Activated naive CD8-positive, alpha-beta T cell treated with anti-CD3 and anti-CD28 coated beads, Interleukin-2, amount 10 ng/mL, durations not matched to agents 7 days and 5 days (primary cell): Measurements from ENCODE around the gene HSBP1L1. TPM values are rescaled to one million over a fixed set of nuclear protein-coding genes. Genes with fewer than 3 reads are reported as not detected.

Source experiments
- ATAC-seq: fragments of 150-1000 bp; cut with Tn5 transposase; one replicate; pipeline ENCODE4 v1.10.0; 2021; ENCODE audit warnings: low read depth, moderate library complexity
- POLR2A ChIA-PET: fragments of 350-600 bp; sonication (Branson Sonifier 250); formaldehyde crosslinking; loops from one replicate; lab custom pipeline; 2021; ENCODE audit warnings: antibody characterized with exemption; lab: Charles Lee
- DNase-seq: peaks from one replicate; pipeline ENCODE4 v3.0.0; 2021
- H3K27ac Mint-ChIP-seq: one replicate; pipeline ENCODE4 v1.8.0; 2022; ENCODE audit warnings: mild to moderate bottlenecking, mixed read lengths
- H3K27me3 Mint-ChIP-seq: one replicate; pipeline ENCODE4 v1.8.0; 2022; ENCODE audit warnings: mild to moderate bottlenecking, moderate library complexity, mixed read lengths
- H3K36me3 Mint-ChIP-seq: one replicate; pipeline ENCODE4 v1.8.0; 2021; ENCODE audit warnings: mild to moderate bottlenecking, mixed read lengths
- H3K4me1 Mint-ChIP-seq: one replicate; pipeline ENCODE4 v1.8.0; 2021; ENCODE audit warnings: mixed read lengths
- H3K4me3 Mint-ChIP-seq: one replicate; pipeline ENCODE4 v1.8.0; 2022; ENCODE audit warnings: mild to moderate bottlenecking, moderate library complexity, mixed read lengths
- H3K9me3 Mint-ChIP-seq: one replicate; pipeline ENCODE4 v1.8.0; 2021; ENCODE audit warnings: mixed read lengths
- total RNA-seq, 2 experiments: library from RNA; stranded (reverse); gene quantifications; one replicate each; pipeline ENCODE4 v1.2.3, GENCODE V29; 2021

The HSBP1L1 gene
- total RNA-seq, 2 experiments from 2014 or later, result 14.0 to 18.0 TPM

GRCh38 chr18:79965119-79965902 is 868 bp downstream of the HSBP1L1 start:
- H3K4me1 Mint-ChIP-seq, result peaks cover 20% of the 10 kb centered on the region
- DNase-seq, result no peak
- peaks cover 6% of the 10 kb centered on the region for H3K36me3 Mint-ChIP-seq
- H3K27me3 Mint-ChIP-seq, result peaks cover 2% of the 10 kb centered on the region
- H3K9me3 Mint-ChIP-seq, result no peaks in the 10 kb centered on the region
- H3K27ac Mint-ChIP-seq, result peak overlapping the region; percentile 80
- POLR2A ChIA-PET, result interaction anchor here (0.6 to 1.4 kb wide), 4 partner anchors 13 to 573 kb away, joined by 3 to 5 read pairs (median 4); no protein-coding TSS in a partner anchor
- H3K4me3 Mint-ChIP-seq, result peak overlapping the region; percentile 75
- peak; percentile 45 for ATAC-seq

GRCh38 chr18:79970419-79971133 is 6.1 kb downstream of the HSBP1L1 start:
- ATAC-seq (no peak), DNase-seq (no peak)
- H3K27ac Mint-ChIP-seq, result no peak overlapping the region
- no peak overlapping the region for H3K4me3 Mint-ChIP-seq
- peaks cover 33% of the 10 kb centered on the region for H3K36me3 Mint-ChIP-seq
- H3K9me3 Mint-ChIP-seq, result no peaks in the 10 kb centered on the region
- POLR2A ChIA-PET, result no interaction called here
- H3K27me3 Mint-ChIP-seq, result no peaks in the 10 kb centered on the region
- peaks cover 4% of the 10 kb centered on the region for H3K4me1 Mint-ChIP-seq

GRCh38 chr18:79971211-79971952 is 6.9 kb downstream of the HSBP1L1 start:
- no peak for DNase-seq
- no peak for ATAC-seq
- Mint-ChIP-seq H3K36me3 (peaks cover 33% of the 10 kb centered on the region), H3K4me3 (no peak overlapping the region), H3K9me3 (no peaks in the 10 kb centered on the region), H3K4me1 (peaks cover 4% of the 10 kb centered on the region), H3K27me3 (no peaks in the 10 kb centered on the region), H3K27ac (no peak overlapping the region)
- POLR2A ChIA-PET, result interaction anchor here (1.0 kb wide), 1 partner anchor 17 kb away, joined by 4 read pairs; the partner anchor contains the start of gene TXNL4A

DNA sequence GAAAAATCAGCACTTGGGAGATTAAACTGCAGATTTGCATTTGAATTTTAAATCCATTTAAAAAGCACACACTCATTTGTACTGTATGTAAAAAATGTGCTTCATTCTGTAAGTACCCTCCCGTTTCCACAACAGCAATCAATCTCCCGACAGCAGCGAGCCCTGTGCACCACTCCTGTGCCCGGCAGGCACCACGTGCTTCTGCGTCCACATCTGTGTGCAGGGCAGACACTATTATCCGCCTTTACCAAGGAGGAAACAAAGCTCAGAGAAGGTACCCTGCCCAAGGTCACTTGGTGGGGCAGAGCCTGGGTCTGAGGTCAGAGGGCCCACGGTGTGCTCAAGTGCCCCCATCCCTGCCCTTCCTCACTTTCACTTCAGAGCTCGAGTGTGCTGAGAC is 7.5 kb downstream of the HSBP1L1 start:
- peaks cover 4% of the 10 kb centered on the region for H3K4me1 Mint-ChIP-seq
- no peaks in the 10 kb centered on the region for H3K27me3 Mint-ChIP-seq
- ATAC-seq (no peak), DNase-seq (no peak)
- no peak overlapping the region for H3K27ac Mint-ChIP-seq
- POLR2A ChIA-PET, result interaction anchor here (1.0 kb wide), 1 partner anchor 16 kb away, joined by 4 read pairs; the partner anchor contains the start of gene TXNL4A
- peaks cover 33% of the 10 kb centered on the region for H3K36me3 Mint-ChIP-seq
- no peaks in the 10 kb centered on the region for H3K9me3 Mint-ChIP-seq
- no peak overlapping the region for H3K4me3 Mint-ChIP-seq

- H3K4me3 Mint-ChIP-seq, result no peak overlapping the region
- no peaks in the 10 kb centered on the region for H3K9me3 Mint-ChIP-seq
- POLR2A ChIA-PET, result interaction anchor here (1.0 kb wide), 1 partner anchor 15 kb away, joined by 4 read pairs; the partner anchor contains the start of gene TXNL4A
- peaks cover 4% of the 10 kb centered on the region for H3K4me1 Mint-ChIP-seq
- no peak overlapping the region for H3K27ac Mint-ChIP-seq
- ATAC-seq (no peak), DNase-seq (no peak)
- no peaks in the 10 kb centered on the region for H3K27me3 Mint-ChIP-seq
- H3K36me3 Mint-ChIP-seq, result peaks cover 32% of the 10 kb centered on the region
Observed at GRCh38 chr18:79972720-79973119, 8.3 kb downstream of the HSBP1L1 start.

GRCh38 chr18:79973517-79973916 is 9.1 kb downstream of the HSBP1L1 start:
- Mint-ChIP-seq H3K36me3 (peaks cover 32% of the 10 kb centered on the region), H3K27ac (no peak overlapping the region), H3K27me3 (no peaks in the 10 kb centered on the region), H3K9me3 (no peaks in the 10 kb centered on the region), H3K4me3 (no peak overlapping the region), H3K4me1 (peaks cover 6% of the 10 kb centered on the region)
- POLR2A ChIA-PET, result no interaction called here
- no peak for DNase-seq
- no peak for ATAC-seq

GRCh38 chr18:79974025-79974654 is 9.7 kb downstream of the HSBP1L1 start:
- Mint-ChIP-seq H3K9me3 (no peaks in the 10 kb centered on the region), H3K4me1 (peaks cover 6% of the 10 kb centered on the region), H3K4me3 (no peak overlapping the region), H3K36me3 (peaks cover 32% of the 10 kb centered on the region), H3K27ac (no peak overlapping the region), H3K27me3 (no peaks in the 10 kb centered on the region)
- POLR2A ChIA-PET, result no interaction called here
- DNase-seq, result no peak
- no peak for ATAC-seq

GRCh38 chr18:79975043-79975442 is 10.6 kb downstream of the HSBP1L1 start:
- H3K9me3 Mint-ChIP-seq, result no peaks in the 10 kb centered on the region
- DNase-seq, result no peak
- H3K4me3 Mint-ChIP-seq, result no peak overlapping the region
- H3K36me3 Mint-ChIP-seq, result peaks cover 31% of the 10 kb centered on the region
- no peak for ATAC-seq
- POLR2A ChIA-PET, result no interaction called here
- peaks cover 2% of the 10 kb centered on the region for H3K4me1 Mint-ChIP-seq
- H3K27me3 Mint-ChIP-seq, result no peaks in the 10 kb centered on the region
- no peak overlapping the region for H3K27ac Mint-ChIP-seq

DNA sequence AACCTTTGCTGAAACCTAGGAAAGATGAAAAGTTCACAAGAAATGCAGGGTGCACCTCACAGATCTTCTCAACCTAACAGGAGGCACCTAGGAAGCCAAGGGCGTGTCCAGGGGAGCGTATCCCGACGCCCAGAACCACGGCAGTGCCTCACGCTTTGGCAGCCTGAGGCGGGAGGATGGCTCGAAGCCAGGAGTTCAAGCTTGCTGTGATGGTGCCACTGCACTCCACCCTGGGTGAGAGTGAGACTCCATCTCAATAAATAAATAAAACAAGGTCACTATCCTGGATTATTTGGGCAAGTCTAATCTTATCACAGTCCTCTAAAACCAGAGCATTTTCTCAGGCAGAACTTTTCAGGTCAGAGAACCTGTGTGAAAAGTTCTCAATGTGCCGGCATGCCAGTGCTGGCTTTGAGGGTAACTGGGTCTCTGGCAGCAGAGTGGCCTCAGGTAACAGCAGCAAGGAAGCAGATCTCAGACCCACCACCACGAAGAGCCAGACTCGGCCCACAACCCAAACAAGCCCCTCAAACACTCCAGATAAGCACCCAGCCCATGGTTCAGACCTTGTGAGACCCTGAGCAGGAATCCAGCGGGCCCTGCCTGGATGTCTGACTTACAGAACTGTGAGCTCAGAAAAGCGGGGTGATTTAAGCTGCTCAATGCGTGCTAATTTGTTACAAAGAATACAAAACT is 11.7 kb downstream of the HSBP1L1 start:
- ATAC-seq (no peak), DNase-seq (no peak)
- Mint-ChIP-seq H3K27me3 (no peaks in the 10 kb centered on the region), H3K4me3 (no peak overlapping the region), H3K4me1 (peaks cover 2% of the 10 kb centered on the region), H3K9me3 (no peaks in the 10 kb centered on the region), H3K36me3 (peaks cover 28% of the 10 kb centered on the region), H3K27ac (peak overlapping the region; percentile 61)
- POLR2A ChIA-PET, result no interaction called here

- H3K36me3 Mint-ChIP-seq, result peaks cover 18% of the 10 kb centered on the region
- H3K4me3 Mint-ChIP-seq, result no peak overlapping the region
- H3K9me3 Mint-ChIP-seq, result no peaks in the 10 kb centered on the region
- H3K27me3 Mint-ChIP-seq, result no peaks in the 10 kb centered on the region
- H3K27ac Mint-ChIP-seq, result no peak overlapping the region
- DNase-seq (no peak), ATAC-seq (no peak)
- peaks cover 35% of the 10 kb centered on the region for H3K4me1 Mint-ChIP-seq
- POLR2A ChIA-PET, result no interaction called here
Observed at GRCh38 chr18:79979843-79980242, 15.4 kb downstream of the HSBP1L1 start.

- DNase-seq (no peak), ATAC-seq (no peak)
- POLR2A ChIA-PET, result no interaction called here
- H3K36me3 Mint-ChIP-seq, result peaks cover 17% of the 10 kb centered on the region
- H3K9me3 Mint-ChIP-seq, result no peaks in the 10 kb centered on the region
- H3K27ac Mint-ChIP-seq, result no peak overlapping the region
- H3K4me3 Mint-ChIP-seq, result no peak overlapping the region
- no peaks in the 10 kb centered on the region for H3K27me3 Mint-ChIP-seq
- H3K4me1 Mint-ChIP-seq, result peaks cover 43% of the 10 kb centered on the region
Observed at GRCh38 chr18:79980585-79980984, 16.1 kb downstream of the HSBP1L1 start.

DNA sequence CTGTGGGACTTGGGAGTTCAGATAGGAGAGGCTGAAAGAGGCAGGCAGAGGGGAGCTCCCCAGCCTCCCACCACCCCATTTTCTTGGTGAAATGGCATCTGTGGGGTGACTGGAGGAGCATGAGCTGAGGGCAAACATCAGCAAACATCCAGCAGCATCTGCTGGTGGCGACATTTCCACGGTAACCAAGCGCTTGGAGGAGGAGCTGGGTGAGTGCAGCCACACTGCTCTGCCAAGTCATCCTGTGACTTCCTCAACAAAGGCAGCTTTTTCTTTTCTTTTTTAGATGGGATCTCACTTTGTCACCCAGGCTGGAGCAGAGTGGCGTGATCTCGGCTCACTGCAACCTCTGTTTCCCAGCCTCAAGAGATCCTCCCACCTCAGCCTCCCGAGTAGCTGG is 18.3 kb downstream of the HSBP1L1 start:
- no peaks in the 10 kb centered on the region for H3K27me3 Mint-ChIP-seq
- ATAC-seq (peak; percentile 75), DNase-seq (no peak)
- POLR2A ChIA-PET, result interaction anchor here (0.6 kb wide), 1 partner anchor 18 kb away, joined by 3 read pairs; the partner anchor contains the start of gene HSBP1L1
- peak overlapping the region; percentile 10 for H3K4me3 Mint-ChIP-seq
- peaks cover 53% of the 10 kb centered on the region for H3K4me1 Mint-ChIP-seq
- H3K36me3 Mint-ChIP-seq, result peaks cover 22% of the 10 kb centered on the region
- H3K27ac Mint-ChIP-seq, result peak overlapping the region; percentile 71
- no peaks in the 10 kb centered on the region for H3K9me3 Mint-ChIP-seq
